Inflammatory macrophage (primary cell): ENCODE data around the gene BTBD9.

Experiments used
- DNase-seq, 2 donors: peaks; one replicate each; pipeline ENCODE4 v3.0.0-alpha.2; 2020 to 2022

The BTBD9 gene

GRCh38 chr6:38593998-38594665 is 45.6 kb downstream of the BTBD9 start:
- DNase-seq: no peak

GRCh38 chr6:38593409-38593808 is 46.3 kb downstream of the BTBD9 start:
- DNase-seq: no peak

DNA sequence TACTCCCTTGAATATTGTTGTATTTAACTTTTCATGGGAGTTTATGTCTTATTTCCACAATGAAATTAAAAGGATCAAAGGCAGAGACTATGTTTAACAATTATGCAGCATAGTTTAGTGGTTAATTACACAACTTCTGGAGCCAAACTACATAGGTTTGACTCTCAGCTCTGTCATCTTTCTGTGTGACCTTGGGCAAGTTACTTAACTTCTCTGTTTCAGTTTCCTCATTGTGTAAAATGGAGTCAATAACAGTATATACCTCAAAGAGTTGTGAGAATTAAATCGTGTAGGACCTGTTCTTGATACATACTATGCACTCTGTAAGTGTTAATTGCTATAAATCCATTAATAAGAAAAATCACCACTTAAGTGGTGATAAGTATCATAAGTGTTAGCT is 48.3 kb downstream of the BTBD9 start:
- peak; percentile 9 to 12 for DNase-seq

- no peak for DNase-seq
Observed at GRCh38 chr6:38589367-38589720, 50.4 kb downstream of the BTBD9 start.

GRCh38 chr6:38588631-38589366 is 50.9 kb downstream of the BTBD9 start:
- DNase-seq: no peak

GRCh38 chr6:38587766-38588362 is 51.9 kb downstream of the BTBD9 start:
- no peak for DNase-seq

- DNase-seq: no peak
Observed at GRCh38 chr6:38586992-38587391, 52.7 kb downstream of the BTBD9 start.

GRCh38 chr6:38584731-38585130 is 55.0 kb downstream of the BTBD9 start:
- no peak for DNase-seq

DNA sequence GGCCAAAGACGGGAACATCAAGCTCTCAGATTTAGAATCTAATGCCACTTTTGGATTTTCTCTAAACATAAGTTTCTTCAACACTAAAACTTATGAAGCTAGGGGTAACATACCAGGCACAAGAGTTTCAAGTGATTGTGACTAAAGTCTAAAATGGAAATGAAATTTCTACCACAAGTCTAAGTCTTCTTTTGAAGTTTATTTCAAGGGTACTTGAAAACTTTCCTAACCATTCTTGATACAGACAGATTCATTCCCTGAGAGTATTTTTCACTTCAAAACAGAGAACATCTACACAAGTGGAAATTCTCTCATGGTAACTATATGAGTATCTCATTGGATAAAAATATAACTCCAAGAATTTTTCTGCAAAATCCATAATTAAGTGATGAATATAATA is 56.2 kb downstream of the BTBD9 start:
- no peak for DNase-seq

- no peak for DNase-seq
Observed at GRCh38 chr6:38580030-38580429, 59.7 kb downstream of the BTBD9 start.

GRCh38 chr6:38579010-38579628 is 60.6 kb downstream of the BTBD9 start:
- no peak for DNase-seq

DNA sequence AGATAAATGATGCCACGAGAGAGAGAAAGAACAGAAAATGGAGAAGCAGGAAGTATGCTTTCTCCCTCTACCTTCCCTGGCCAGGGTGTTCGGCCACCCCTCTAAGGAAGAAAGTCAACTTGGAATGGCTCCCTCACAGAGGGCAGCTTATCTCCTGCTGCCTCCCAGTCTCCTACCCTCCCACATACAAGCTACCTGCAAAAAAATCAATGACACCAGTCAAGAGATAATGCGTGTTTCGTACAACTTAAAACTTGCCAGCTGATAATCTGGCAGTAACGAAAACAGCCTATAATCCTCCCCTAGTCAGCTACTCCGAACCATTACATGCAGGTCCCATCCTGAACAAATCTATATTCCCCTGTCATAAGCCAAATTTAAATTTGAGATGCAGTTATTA is 61.7 kb downstream of the BTBD9 start:
- DNase-seq: no peak

DNA sequence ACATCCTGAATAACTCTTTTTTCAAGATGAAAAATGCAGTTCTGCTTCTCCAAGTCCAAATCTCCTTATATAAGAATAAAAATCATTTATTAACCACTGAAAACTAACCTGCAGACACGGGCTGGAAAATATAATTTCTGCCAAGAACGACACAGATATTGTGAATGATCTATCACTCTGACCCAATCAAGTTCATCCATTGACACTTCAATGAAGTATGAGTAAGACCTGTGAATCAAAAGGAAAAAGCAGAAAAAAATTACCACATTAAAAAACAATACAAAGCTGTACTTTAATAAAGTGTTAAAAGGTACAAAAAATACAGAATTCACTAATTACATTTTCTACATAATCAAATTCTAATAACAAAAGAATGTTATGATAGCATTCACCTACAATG is 62.2 kb downstream of the BTBD9 start:
- DNase-seq: no peak

DNA sequence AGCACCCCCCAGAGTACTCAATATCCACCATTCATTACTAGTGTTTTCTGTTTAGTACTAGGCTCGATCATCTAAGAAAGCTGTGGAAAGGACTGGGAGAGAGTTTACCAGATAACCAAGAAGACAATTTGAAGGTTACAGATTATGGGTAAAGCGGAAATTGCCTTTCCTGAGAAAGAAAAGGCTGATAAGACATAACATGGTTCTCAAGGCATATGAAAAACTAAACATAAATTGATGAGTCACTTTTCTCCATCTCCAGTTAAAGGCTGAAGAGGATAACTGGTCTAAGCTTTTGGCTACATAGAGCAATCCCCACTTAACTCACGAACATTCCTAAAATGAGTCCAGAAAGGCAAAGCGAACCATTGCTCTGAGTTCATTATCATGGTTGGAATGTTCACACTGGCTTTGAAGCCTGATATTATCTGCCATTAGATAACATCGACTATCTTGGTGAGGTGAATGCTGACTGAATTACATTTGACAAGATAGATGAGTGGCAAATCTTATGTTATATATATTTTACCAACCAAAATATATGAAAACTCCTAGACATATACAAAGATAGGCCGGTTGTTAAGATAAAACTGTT is 65.8 kb downstream of the BTBD9 start:
- DNase-seq: no peak

GRCh38 chr6:38572186-38572813 is 67.4 kb downstream of the BTBD9 start:
- DNase-seq: no peak

GRCh38 chr6:38571721-38572120 is 68.0 kb downstream of the BTBD9 start:
- DNase-seq: no peak

- DNase-seq: peak in 1 of 2 donors; percentile 26
Observed at GRCh38 chr6:38570750-38571149, 69.0 kb downstream of the BTBD9 start.

- DNase-seq: no peak
Observed at GRCh38 chr6:38567436-38567835, 72.3 kb downstream of the BTBD9 start.

DNA sequence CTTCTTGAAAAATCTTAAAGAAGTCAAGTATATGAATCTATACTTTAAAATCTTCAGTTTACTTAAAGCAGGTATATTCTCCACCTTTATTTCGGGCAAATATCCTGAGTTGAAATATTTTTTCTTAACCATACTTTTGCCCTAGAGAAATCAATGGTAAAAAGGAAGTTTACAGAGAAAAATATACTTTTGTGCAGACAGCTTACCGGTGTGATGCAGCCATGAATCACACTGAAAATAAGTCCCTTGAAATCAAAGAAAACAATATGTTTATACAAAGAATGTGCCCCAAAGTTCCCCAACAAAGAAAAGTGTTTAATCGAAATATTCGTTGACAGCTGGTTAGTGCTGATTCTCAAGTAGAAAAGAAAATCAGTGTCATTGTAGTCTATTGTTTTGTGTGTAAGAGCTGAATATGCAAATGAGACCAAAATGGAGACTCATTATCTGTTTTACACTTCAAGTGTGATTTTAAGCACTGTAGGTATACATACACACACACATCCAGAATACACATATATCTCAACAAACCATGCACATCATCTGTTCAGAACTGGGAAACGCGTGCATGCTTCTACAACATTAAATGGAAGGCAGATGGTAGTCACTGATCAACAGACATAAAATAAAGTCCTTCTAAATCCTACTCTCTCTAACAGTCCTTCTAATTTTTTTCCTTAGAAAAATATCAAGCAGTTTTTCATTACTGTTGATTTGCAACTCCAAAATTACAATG is 73.3 kb downstream of the BTBD9 start:
- no peak for DNase-seq

DNA sequence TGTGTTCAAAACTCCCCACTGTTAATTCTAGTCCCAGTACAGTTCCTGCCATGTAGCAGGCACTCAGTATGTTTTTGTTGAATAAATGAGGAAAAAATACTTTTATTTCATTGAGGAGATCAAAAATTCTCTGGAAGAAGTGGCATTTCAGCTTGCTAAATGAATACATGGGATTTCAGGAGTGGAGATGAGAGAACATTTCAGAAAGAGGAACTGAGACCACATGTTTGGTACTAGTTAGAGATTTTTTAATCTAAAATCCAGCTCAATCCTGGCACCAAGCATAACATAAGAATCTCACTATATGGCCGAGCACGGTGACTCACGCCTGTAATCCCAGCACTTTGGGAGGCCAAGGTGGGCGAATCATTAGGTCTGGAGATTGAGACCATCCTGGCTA is 75.4 kb downstream of the BTBD9 start:
- DNase-seq: no peak

GRCh38 chr6:38555606-38556005 is 84.1 kb downstream of the BTBD9 start:
- DNase-seq: no peak
